H1 (cell line): Measurements from ENCODE around the gene WNT1. TPM values are rescaled to one million over a fixed set of nuclear protein-coding genes. Genes with fewer than 3 reads are reported as not detected.
A peak's percentile ranks its signal among the peaks of the same experiment; 100 is the strongest.

Source experiments
- EZH2 ChIP-seq: fragments of 200-600 bp; sonication (generic); IDR thresholded peaks from 2 replicates; pipeline ENCODE4 v1.7.1; 2012; ENCODE audit warnings: low read depth, mild to moderate bottlenecking, moderate library complexity, low read length, inconsistent platforms; ENCODE audit not compliant: severe bottlenecking
- RBBP5 ChIP-seq: IDR thresholded peaks from 2 replicates; pipeline ENCODE4 v1.7.1; 2012; ENCODE audit warnings: low read depth, mild to moderate bottlenecking, inconsistent platforms, low read length, moderate library complexity, borderline replicate concordance
- SAP30 ChIP-seq: fragments of 300-600 bp; sonication (generic); IDR thresholded peaks from 2 replicates; pipeline ENCODE4 v1.7.1; 2012; ENCODE audit warnings: low read length, moderate library complexity, mild to moderate bottlenecking, inconsistent platforms; ENCODE audit not compliant: insufficient read depth, insufficient replicate concordance
- polyA plus RNA-seq, 7 experiments: library from polyadenylated mRNA; depleted of rRNA in 3 of 7; stranded (reverse) in 5 of 7; unstranded in 2 of 7; fragments of >200 nt in 5 of 7; fragments of 200-250 nt in 2 of 7; gene quantifications; 1 replicate in 5 of 7; 2 replicates in 1 of 7; 4 replicates in 1 of 7; pipeline versions ENCODE4 v1.2.1 to v1.2.3, GENCODE V29; 2011 to 2013; ENCODE audit warnings: missing spikeins in 2 of 7, mixed read lengths in 2 of 7
- total RNA-seq: library from RNA; stranded (reverse); fragmentation: NEBNext Ultra II Directional; extraction: Animal tissue kit (Norgen Biotek cat#: 25700); gene quantifications from 2 replicates; pipeline ENCODE4 v1.2.1, GENCODE V29; 2021

Gene WNT1
- total and polyA plus RNA-seq, 2 of the 8 experiments (the other 6 are each of a cell fraction or from before 2014, with no cell fraction given), result not detected

DNA sequence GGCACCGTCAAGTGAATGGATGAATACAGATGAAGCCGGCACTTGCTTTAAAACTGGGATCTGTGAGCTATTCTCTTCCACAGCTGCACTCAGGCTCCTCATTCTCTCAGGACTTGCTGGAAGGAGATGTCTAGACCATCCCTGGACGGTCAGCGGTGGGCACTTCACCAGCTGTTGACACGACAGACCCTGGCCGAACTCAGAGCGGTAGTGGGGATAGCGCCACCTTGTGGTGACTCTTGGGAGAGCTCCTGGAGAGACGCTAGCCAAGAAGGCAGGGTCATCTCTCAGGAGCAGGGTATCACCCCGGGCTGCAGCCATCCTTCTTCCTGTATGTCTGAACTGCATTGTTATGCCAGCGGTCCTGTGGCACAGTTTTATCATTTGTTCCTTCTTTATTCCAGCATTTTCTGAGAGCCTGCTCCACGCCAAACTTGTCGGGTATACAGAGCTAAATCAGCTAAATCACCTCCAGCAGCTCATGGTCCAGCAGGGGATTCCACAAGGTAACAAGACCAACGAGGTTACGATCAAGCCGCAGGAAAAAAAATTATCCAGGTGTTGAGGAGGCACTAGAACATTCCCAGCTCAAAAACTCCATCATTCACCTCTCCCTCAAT is 10.0 kb downstream of the WNT1 start (continued):
- TF ChIP-seq SAP30 (no peak), EZH2 (peak; percentile 18), RBBP5 (no peak)
- TF ChIP-seq, all 59 proteins: peak for 5
